Measurements from ENCODE around the gene C4BPB. TPM values are rescaled to one million over a fixed set of nuclear protein-coding genes. Genes with fewer than 3 reads are reported as not detected.

Gene C4BPB
- total RNA-seq, 1 donor from 2014 or later = 0.47 TPM

DNA sequence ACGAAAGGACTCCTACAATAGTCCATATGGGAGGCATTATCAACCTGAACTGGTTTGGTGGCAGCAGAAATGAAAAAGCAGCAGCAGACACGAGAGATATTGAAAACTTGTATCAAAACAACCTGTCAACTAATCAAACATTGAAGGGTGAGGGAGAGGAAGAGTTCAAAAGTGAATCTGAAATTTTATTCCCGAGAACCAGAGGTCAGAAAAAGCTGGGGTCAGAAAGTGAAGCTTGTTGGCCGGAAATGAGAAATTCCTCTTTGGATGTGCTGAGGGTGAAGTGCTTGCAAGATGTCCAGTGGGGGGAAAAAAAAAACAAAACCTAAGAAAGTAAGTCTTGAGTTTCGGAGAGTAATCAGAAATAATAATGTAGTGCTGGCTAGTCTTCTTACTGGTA, 13.5 kb downstream of the C4BPB start:
- H3K4me3 Mint-ChIP-seq = no peak overlapping the region
- no peak for ATAC-seq (ENCODE audit: low read depth)
- no peak overlapping the region for H3K27ac Mint-ChIP-seq
- H3K9me3 Mint-ChIP-seq = no peaks in the 10 kb centered on the region
- no peak for DNase-seq
- ChIA-PET POLR2A (no interaction called here), CTCF (interaction anchor here (0.7 kb wide), 1 partner anchor 182 kb away, joined by 3 read pairs; no protein-coding TSS in a partner anchor)
- H3K36me3 Mint-ChIP-seq (ENCODE audit: low read depth) = no peaks in the 10 kb centered on the region
- no peak for TF ChIP-seq CTCF (IDR thresholded peaks at IDR 0.05)
- H3K4me1 Mint-ChIP-seq = no peaks in the 10 kb centered on the region
- H3K27me3 Mint-ChIP-seq = peaks cover 9% of the 10 kb centered on the region
- intact Hi-C loops (cut with micrococcal nuclease) = no loop called here

DNA sequence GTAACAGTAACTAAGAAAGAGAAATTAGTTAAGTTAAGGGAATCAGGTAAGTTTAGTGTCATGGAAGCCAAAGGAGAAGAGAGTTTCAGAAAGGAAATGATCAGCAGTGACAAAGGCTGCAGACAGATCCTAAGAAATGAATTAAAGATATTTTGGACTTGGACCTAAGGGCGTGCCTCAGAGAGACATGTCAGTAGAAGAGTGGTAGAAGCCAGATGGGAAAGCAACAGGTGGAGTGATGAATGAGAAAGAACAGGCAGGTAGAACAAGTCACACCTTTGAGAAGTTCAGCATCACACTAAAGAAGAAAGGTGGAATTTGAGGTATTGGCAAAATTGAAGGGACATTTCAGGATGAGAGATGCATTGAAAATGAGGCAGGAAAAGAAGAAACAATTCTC, 14.0 kb downstream of the C4BPB start:
- no peak for TF ChIP-seq CTCF (IDR thresholded peaks at IDR 0.05)
- no peaks in the 10 kb centered on the region for H3K36me3 Mint-ChIP-seq (ENCODE audit: low read depth)
- ChIA-PET POLR2A (no interaction called here), CTCF (interaction anchor here (0.7 kb wide), 1 partner anchor 182 kb away, joined by 3 read pairs; no protein-coding TSS in a partner anchor)
- H3K27me3 Mint-ChIP-seq = peaks cover 9% of the 10 kb centered on the region
- no peak for ATAC-seq (ENCODE audit: low read depth)
- no peak for DNase-seq
- no peaks in the 10 kb centered on the region for H3K4me1 Mint-ChIP-seq
- H3K9me3 Mint-ChIP-seq = no peaks in the 10 kb centered on the region
- intact Hi-C loops (cut with micrococcal nuclease) = no loop called here
- no peak overlapping the region for H3K27ac Mint-ChIP-seq
- H3K4me3 Mint-ChIP-seq = no peak overlapping the region

- POLR2A ChIA-PET = no interaction called here
- DNase-seq = no peak
- peaks cover 9% of the 10 kb centered on the region for H3K27me3 Mint-ChIP-seq
- no peak for TF ChIP-seq CTCF (IDR thresholded peaks at IDR 0.05)
- no peak within 1 kb of the TSS for H3K4me3 Mint-ChIP-seq
- intact Hi-C loops (cut with micrococcal nuclease) = no loop called here
- no peaks in the 10 kb centered on the region for H3K9me3 Mint-ChIP-seq
- no peaks in the 10 kb centered on the region for H3K4me1 Mint-ChIP-seq
- H3K27ac Mint-ChIP-seq = no peak within 1 kb of the TSS
- no peaks in the 10 kb centered on the region for H3K36me3 Mint-ChIP-seq (ENCODE audit: low read depth)
- CTCF ChIA-PET = no interaction called here
- ATAC-seq (ENCODE audit: low read depth) = no peak
These were observed 15.3 kb downstream of the C4BPB start, which contains the start of gene C4BPA for GRCh38 chr1:207103892-207104373. C4BPA (plus strand) TSS chr1:207104233; CDS start chr1:207113026, 8,793 bp downstream.

GRCh38 chr1:207109004-207109403, 20.3 kb downstream of the C4BPB start:
- Mint-ChIP-seq H3K4me1 (no peaks in the 10 kb centered on the region), H3K9me3 (no peaks in the 10 kb centered on the region), H3K27ac (no peak overlapping the region), H3K4me3 (no peak overlapping the region), H3K27me3 (no peaks in the 10 kb centered on the region), H3K36me3 (ENCODE audit: low read depth) (no peaks in the 10 kb centered on the region)
- ChIA-PET CTCF (no interaction called here), POLR2A (no interaction called here)
- ATAC-seq (ENCODE audit: low read depth) (no peak), DNase-seq (no peak)
- no peak for TF ChIP-seq CTCF (IDR thresholded peaks at IDR 0.05)
- intact Hi-C loops (cut with micrococcal nuclease) = no loop called here

DNA sequence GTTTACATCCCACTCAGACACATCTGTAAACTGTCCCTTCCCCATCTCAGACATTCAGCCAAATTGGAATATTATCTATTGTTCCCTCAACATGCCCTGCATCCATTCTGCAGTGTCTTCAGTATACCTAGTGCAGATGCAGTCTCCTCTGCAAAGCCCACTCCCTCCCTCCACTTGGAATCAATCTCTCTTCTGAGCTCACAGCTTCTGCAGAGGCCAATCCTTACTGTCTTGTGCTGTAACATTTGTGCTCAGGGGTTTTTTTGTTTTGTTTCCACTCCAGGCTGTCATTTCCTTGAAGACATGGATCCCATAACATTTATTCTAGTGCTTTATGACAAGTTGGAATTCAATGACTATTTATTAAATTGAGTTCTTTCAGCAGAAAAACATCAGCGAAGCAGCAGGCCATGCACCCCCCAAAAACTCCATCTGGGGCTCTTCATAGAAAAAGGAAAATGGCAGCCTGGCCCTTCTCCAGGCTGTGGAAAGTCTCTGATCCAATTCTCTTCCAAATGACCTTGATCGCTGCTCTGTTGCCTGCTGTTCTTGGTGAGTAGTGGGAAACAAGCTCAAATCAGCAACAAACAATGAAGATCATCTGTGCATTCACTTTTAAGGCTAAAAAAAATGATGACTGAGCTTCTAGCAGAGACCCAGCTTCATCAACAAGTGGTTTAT, 24.1 kb downstream of the C4BPB start:
- ChIA-PET CTCF (no interaction called here), POLR2A (no interaction called here)
- DNase-seq = no peak
- Mint-ChIP-seq H3K36me3 (ENCODE audit: low read depth) (no peaks in the 10 kb centered on the region), H3K4me3 (no peak overlapping the region), H3K27me3 (peaks cover 2% of the 10 kb centered on the region), H3K9me3 (no peaks in the 10 kb centered on the region), H3K4me1 (no peaks in the 10 kb centered on the region), H3K27ac (no peak overlapping the region)
- no peak for TF ChIP-seq CTCF (IDR thresholded peaks at IDR 0.05)
- intact Hi-C loops (cut with micrococcal nuclease) = no loop called here
- ATAC-seq (ENCODE audit: low read depth) = no peak

Data from activated B cell treated with CpG ODN at 0.5 μM for 24 hours (primary cell).